Lower leg skin (tissue), 4 donors: ENCODE results near the gene DPP10. TPM values are rescaled to one million over a fixed set of nuclear protein-coding genes. Genes with fewer than 3 reads are reported as not detected.

Experiments
- DNase-seq, 2 donors: peaks; one replicate each; pipeline ENCODE4 v3.0.0-alpha.2; 2019; ENCODE audit warnings: low spot score in 2 of 2
- H3K4me3 ChIP-seq: fragments of 200-600 bp; sonication (generic); 2 replicates; pipeline ENCODE4 v1.5.1; 2017; ENCODE audit warnings: mild to moderate bottlenecking, low read depth; ENCODE audit not compliant: poor library complexity, severe bottlenecking
- POLR2A ChIP-seq, 2 donors: fragments of 450-650 bp; IDR thresholded peaks; one replicate each; pipeline ENCODE4 v1.6.1; 2016 to 2017; ENCODE audit warnings: antibody characterized with exemption in 2 of 2, mild to moderate bottlenecking in 1 of 2, moderate library complexity in 1 of 2
- WGBS, 2 donors: methylation state at CpG; one replicate each; pipeline ENCODE4 v1.1.5; 2018; 5-methylcytosine and 5-hydroxymethylcytosine counted together
- intact Hi-C: fragments of 100-400 bp; cut with DNase I; formaldehyde crosslinking; loops from one replicate; pipeline ENCODE4 v1.15.0; 2023; ENCODE audit warnings: low total_unique reads
- total RNA-seq, 4 donors: library from RNA; depleted of rRNA; stranded (reverse); fragments of >200 nt; gene quantifications; one replicate each; pipeline ENCODE4 v1.1.0, GENCODE V29; 2016
- TF ChIP-seq, protein P1 (sequence below), 3 donors: fragments of 450-650 bp; IDR thresholded peaks; one replicate each; pipeline ENCODE4 v1.5.1; 2016; ENCODE audit warnings: antibody characterized with exemption in 3 of 3, mild to moderate bottlenecking in 3 of 3, moderate library complexity in 2 of 3

DPP10 gene
- total RNA-seq, 4 donors from 2014 or later: 1.1 TPM; not detected in 3

- DNase-seq: no peak
- intact Hi-C loops: no loop called here
- no peak overlapping the region for H3K4me3 ChIP-seq
- 51 to 53% methylated on average over 3 of the region's 3 CpGs for WGBS, 2 donors
- TF ChIP-seq, protein P1, sequence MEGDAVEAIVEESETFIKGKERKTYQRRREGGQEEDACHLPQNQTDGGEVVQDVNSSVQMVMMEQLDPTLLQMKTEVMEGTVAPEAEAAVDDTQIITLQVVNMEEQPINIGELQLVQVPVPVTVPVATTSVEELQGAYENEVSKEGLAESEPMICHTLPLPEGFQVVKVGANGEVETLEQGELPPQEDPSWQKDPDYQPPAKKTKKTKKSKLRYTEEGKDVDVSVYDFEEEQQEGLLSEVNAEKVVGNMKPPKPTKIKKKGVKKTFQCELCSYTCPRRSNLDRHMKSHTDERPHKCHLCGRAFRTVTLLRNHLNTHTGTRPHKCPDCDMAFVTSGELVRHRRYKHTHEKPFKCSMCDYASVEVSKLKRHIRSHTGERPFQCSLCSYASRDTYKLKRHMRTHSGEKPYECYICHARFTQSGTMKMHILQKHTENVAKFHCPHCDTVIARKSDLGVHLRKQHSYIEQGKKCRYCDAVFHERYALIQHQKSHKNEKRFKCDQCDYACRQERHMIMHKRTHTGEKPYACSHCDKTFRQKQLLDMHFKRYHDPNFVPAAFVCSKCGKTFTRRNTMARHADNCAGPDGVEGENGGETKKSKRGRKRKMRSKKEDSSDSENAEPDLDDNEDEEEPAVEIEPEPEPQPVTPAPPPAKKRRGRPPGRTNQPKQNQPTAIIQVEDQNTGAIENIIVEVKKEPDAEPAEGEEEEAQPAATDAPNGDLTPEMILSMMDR (IDR thresholded peaks at IDR 0.05): no peak
- no peak for TF ChIP-seq POLR2A (IDR thresholded peaks at IDR 0.05)
Observed at GRCh38 chr2:114534116-114535084, 92.0 kb downstream of the DPP10 start.

DNA sequence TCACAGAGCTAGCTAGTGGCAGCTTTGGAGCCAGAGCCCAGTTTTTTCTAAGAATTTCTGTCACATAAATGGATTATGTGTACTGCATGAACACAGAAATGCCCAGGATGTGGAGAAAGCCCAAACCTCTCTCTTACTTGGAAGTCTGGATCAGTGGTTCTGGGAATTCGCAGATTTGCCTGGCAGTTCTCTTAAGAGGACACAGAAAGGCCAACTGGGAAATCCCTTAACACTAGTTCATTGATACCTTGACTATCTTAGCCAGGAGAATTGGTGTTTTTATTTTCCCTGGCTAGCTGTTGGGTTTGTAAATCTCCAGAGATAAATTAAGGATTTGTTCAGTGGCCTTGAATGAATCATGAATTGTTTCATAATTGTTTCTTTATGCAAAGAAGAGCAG, 95.3 kb downstream of the DPP10 start:
- H3K4me3 ChIP-seq: no peak overlapping the region
- TF ChIP-seq, protein P1 (IDR thresholded peaks at IDR 0.05): no peak
- no peak for TF ChIP-seq POLR2A (IDR thresholded peaks at IDR 0.05)
- no peak for DNase-seq
- WGBS, 2 donors: 59 to 71% methylated on average over 1 of the region's 1 CpG
- intact Hi-C loops: no loop called here

- H3K4me3 ChIP-seq: no peak overlapping the region
- no peak for DNase-seq
- 10 to 16% methylated on average over 2 of the region's 2 CpGs for WGBS, 2 donors
- TF ChIP-seq, protein P1 (IDR thresholded peaks at IDR 0.05): no peak
- no peak for TF ChIP-seq POLR2A (IDR thresholded peaks at IDR 0.05)
- intact Hi-C loops: no loop called here
Observed at GRCh38 chr2:114542695-114543094, 100.3 kb downstream of the DPP10 start.

- TF ChIP-seq, protein P1 (IDR thresholded peaks at IDR 0.05): no peak
- TF ChIP-seq POLR2A (IDR thresholded peaks at IDR 0.05): no peak
- no peak overlapping the region for H3K4me3 ChIP-seq
- WGBS, 2 donors: 15 to 29% methylated on average over 7 of the region's 7 CpGs
- DNase-seq: no peak
- intact Hi-C loops: no loop called here
Observed at GRCh38 chr2:114543236-114543766, 100.9 kb downstream of the DPP10 start.

DNA sequence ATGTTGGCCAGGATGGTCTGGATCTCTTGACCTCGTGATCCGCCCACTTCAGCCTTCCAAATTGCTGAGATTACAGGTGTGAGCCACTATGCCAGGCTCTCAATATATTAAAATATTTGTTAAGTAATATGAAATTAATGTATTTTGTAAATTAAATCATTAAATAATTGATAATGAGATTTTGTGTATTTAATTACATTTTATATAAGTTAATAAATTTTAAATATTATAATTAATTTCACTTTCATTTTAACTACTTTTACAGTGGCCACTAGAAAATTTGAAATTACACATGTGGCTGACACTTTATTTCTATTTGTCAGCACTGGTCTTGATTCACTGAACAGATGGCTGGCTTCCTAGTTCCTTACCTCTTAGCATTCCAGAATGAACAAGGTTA, 102.6 kb downstream of the DPP10 start:
- intact Hi-C loops: no loop called here
- no peak for DNase-seq
- no peak for TF ChIP-seq POLR2A (IDR thresholded peaks at IDR 0.05)
- TF ChIP-seq, protein P1 (IDR thresholded peaks at IDR 0.05): no peak
- 92 to 100% methylated on average over 2 of the region's 2 CpGs for WGBS, 2 donors
- H3K4me3 ChIP-seq: no peak overlapping the region
